H9 (cell line): ENCODE data around the gene IL3RA. TPM values are rescaled to one million over a fixed set of nuclear protein-coding genes. Genes with fewer than 3 reads are reported as not detected.

Source experiments
- DNase-seq: peaks from one replicate; pipeline ENCODE4 v3.0.0-alpha.2; 2017
- H2AFZ ChIP-seq: one replicate; pipeline ENCODE4 v1.6.1; 2013; ENCODE audit warnings: mild to moderate bottlenecking, low read length, control low read depth, moderate library complexity
- H2AK5ac ChIP-seq: 2 replicates; pipeline ENCODE4 v1.6.1; 2013; ENCODE audit warnings: low read length, control low read depth, mixed read lengths; ENCODE audit not compliant: insufficient read length
- H2BK120ac ChIP-seq: one replicate; pipeline ENCODE4 v1.6.1; 2013; ENCODE audit warnings: low read depth, mild to moderate bottlenecking, low read length, control low read depth, inconsistent platforms; ENCODE audit not compliant: poor library complexity, severe bottlenecking
- H2BK12ac ChIP-seq: 2 replicates; pipeline ENCODE4 v1.6.1; 2013; ENCODE audit warnings: low read length, control low read depth, mixed read lengths, low read depth; ENCODE audit not compliant: insufficient read length
- H2BK15ac ChIP-seq: 2 replicates; pipeline ENCODE4 v1.6.1; 2013; ENCODE audit warnings: low read depth, low read length, control low read depth
- H2BK20ac ChIP-seq: one replicate; pipeline ENCODE4 v1.6.1; 2013; ENCODE audit warnings: low read depth, mild to moderate bottlenecking, low read length, control low read depth, inconsistent platforms; ENCODE audit not compliant: poor library complexity, severe bottlenecking
- H2BK5ac ChIP-seq: 2 replicates; pipeline ENCODE4 v1.6.1; 2013; ENCODE audit warnings: low read length, control low read depth, mixed read lengths; ENCODE audit not compliant: insufficient read length
- H3K14ac ChIP-seq: 2 replicates; pipeline ENCODE4 v1.6.1; 2013; ENCODE audit warnings: low read length, control low read depth; ENCODE audit not compliant: insufficient read depth
- H3K18ac ChIP-seq: 2 replicates; pipeline ENCODE4 v1.6.1; 2013; ENCODE audit warnings: low read depth, mild to moderate bottlenecking, mixed read lengths, low read length, control low read depth; ENCODE audit not compliant: insufficient read length
- H3K23ac ChIP-seq: 2 replicates; pipeline ENCODE4 v1.6.1; 2013; ENCODE audit warnings: low read length, control low read depth, mixed read lengths, low read depth; ENCODE audit not compliant: insufficient read length
- H3K23me2 ChIP-seq: 2 replicates; pipeline ENCODE4 v1.6.1; 2013; ENCODE audit warnings: low read depth, mild to moderate bottlenecking, mixed read lengths, low read length, control low read depth; ENCODE audit not compliant: insufficient read length, poor library complexity, severe bottlenecking
- H3K27ac ChIP-seq: 2 replicates; pipeline ENCODE4 v1.5.1; 2013; ENCODE audit warnings: low read length, control low read depth, mixed read lengths, low read depth; ENCODE audit not compliant: insufficient read length
- H3K27me3 ChIP-seq: 2 replicates; pipeline ENCODE4 v1.6.1; 2013; ENCODE audit warnings: low read length, control low read depth, inconsistent platforms; ENCODE audit not compliant: insufficient read depth
- H3K4ac ChIP-seq: 2 replicates; pipeline ENCODE4 v1.6.1; 2013; ENCODE audit warnings: low read depth, mild to moderate bottlenecking, control low read depth, inconsistent platforms, low read length, moderate library complexity
- H3K4me1 ChIP-seq: 2 replicates; pipeline ENCODE4 v1.6.1; 2013; ENCODE audit warnings: low read length, control low read depth, inconsistent platforms; ENCODE audit not compliant: insufficient read depth
- H3K4me2 ChIP-seq: 2 replicates; pipeline ENCODE4 v1.6.1; 2013; ENCODE audit warnings: low read length, control low read depth, mixed read lengths; ENCODE audit not compliant: insufficient read length, insufficient read depth
- H3K56ac ChIP-seq: 2 replicates; pipeline ENCODE4 v1.6.1; 2013; ENCODE audit warnings: low read depth, mild to moderate bottlenecking, mixed read lengths, low read length, control low read depth; ENCODE audit not compliant: insufficient read length
- H3K79me1 ChIP-seq: 2 replicates; pipeline ENCODE4 v1.6.1; 2013; ENCODE audit warnings: low read depth, mild to moderate bottlenecking, moderate library complexity, low read length, control low read depth, inconsistent platforms; ENCODE audit not compliant: insufficient read depth, poor library complexity, severe bottlenecking
- H3K79me2 ChIP-seq: 2 replicates; pipeline ENCODE4 v1.6.1; 2013; ENCODE audit warnings: low read length, control low read depth, inconsistent platforms; ENCODE audit not compliant: insufficient read depth
- H3K9ac ChIP-seq: 2 replicates; pipeline ENCODE4 v1.6.1; 2013; ENCODE audit warnings: low read length, control low read depth, mixed read lengths; ENCODE audit not compliant: insufficient read length; ENCODE audit errors: extremely low read depth
- H3K9me3 ChIP-seq: one replicate; pipeline ENCODE4 v1.6.1; 2013; ENCODE audit warnings: low read depth, low read length, inconsistent platforms; ENCODE audit not compliant: control insufficient read depth
- H3T11ph ChIP-seq: one replicate; pipeline ENCODE4 v1.6.1; 2013; ENCODE audit warnings: mild to moderate bottlenecking, low read length, control low read depth, inconsistent platforms
- H4K20me1 ChIP-seq: one replicate; pipeline ENCODE4 v1.6.1; 2013; ENCODE audit not compliant: control insufficient read depth, insufficient read length, insufficient read depth
- H4K5ac ChIP-seq: 2 replicates; pipeline ENCODE4 v1.6.1; 2013; ENCODE audit warnings: low read depth, mild to moderate bottlenecking, mixed read lengths, low read length, control low read depth; ENCODE audit not compliant: insufficient read length
- H4K8ac ChIP-seq: replicated peaks from 2 replicates; pipeline ENCODE4 v1.6.1; 2013; ENCODE audit warnings: low read length, control low read depth, mixed read lengths, low read depth; ENCODE audit not compliant: insufficient read length
- H4K91ac ChIP-seq: 2 replicates; pipeline ENCODE4 v1.6.1; 2013; ENCODE audit warnings: low read depth, mild to moderate bottlenecking, moderate library complexity, mixed read lengths, low read length, control low read depth; ENCODE audit not compliant: insufficient read length
- H3K27ac Mint-ChIP-seq, 3 experiments: 2 replicates in 2 of 3; 3 replicates in 1 of 3; pipeline ENCODE4 v1.8.0; 2020 to 2021; ENCODE audit warnings: mixed read lengths in 3 of 3, mild to moderate bottlenecking in 1 of 3, moderate library complexity in 1 of 3
- H3K27me3 Mint-ChIP-seq: 2 replicates; pipeline ENCODE4 v1.8.0; 2021; ENCODE audit warnings: low read depth, mild to moderate bottlenecking, moderate library complexity, mixed read lengths
- H3K36me3 Mint-ChIP-seq, 3 experiments: 2 replicates in 2 of 3; 3 replicates in 1 of 3; pipeline ENCODE4 v1.8.0; 2020 to 2021; ENCODE audit warnings: low read depth in 3 of 3, mixed read lengths in 3 of 3; ENCODE audit not compliant: insufficient read depth in 1 of 3
- H3K4me1 Mint-ChIP-seq, 2 experiments: 2 replicates each; pipeline ENCODE4 v1.8.0; 2020; ENCODE audit warnings: mixed read lengths in 2 of 2
- H3K4me3 Mint-ChIP-seq, 2 experiments: 2 replicates in 1 of 2; 3 replicates in 1 of 2; pipeline ENCODE4 v1.8.0; 2020 to 2021; ENCODE audit warnings: mild to moderate bottlenecking in 2 of 2, mixed read lengths in 2 of 2, moderate library complexity in 1 of 2
- H3K9me3 Mint-ChIP-seq, 2 experiments: 2 replicates in 1 of 2; 3 replicates in 1 of 2; pipeline ENCODE4 v1.8.0; 2020; ENCODE audit warnings: mild to moderate bottlenecking in 2 of 2, mixed read lengths in 2 of 2, moderate library complexity in 1 of 2
- WGBS: extraction: QIAGEN DNeasy Blood & Tissue Kit; methylation state at CpG from one replicate; pipeline ENCODE4 v1.1.7; 2013; ENCODE audit warnings: missing lambda C conversion rate, low lambda C conversion rate, mixed read lengths; ENCODE audit not compliant: insufficient read length; ENCODE audit errors: extremely low coverage; 5-methylcytosine and 5-hydroxymethylcytosine counted together
- total RNA-seq: library from RNA; stranded (reverse); gene quantifications from 2 replicates; pipeline ENCODE4 v1.2.1, GENCODE V29; 2021
- TF ChIP-seq, protein P1 (sequence below): fragments of 200-600 bp; sonication (generic); conservative IDR thresholded peaks from 3 replicates; pipeline ENCODE4 v1.8.0; 2021; ENCODE audit warnings: antibody characterized with exemption, mild to moderate bottlenecking

The IL3RA gene
- total RNA-seq, 1 experiment from 2014 or later, result 0.24 TPM

DNA sequence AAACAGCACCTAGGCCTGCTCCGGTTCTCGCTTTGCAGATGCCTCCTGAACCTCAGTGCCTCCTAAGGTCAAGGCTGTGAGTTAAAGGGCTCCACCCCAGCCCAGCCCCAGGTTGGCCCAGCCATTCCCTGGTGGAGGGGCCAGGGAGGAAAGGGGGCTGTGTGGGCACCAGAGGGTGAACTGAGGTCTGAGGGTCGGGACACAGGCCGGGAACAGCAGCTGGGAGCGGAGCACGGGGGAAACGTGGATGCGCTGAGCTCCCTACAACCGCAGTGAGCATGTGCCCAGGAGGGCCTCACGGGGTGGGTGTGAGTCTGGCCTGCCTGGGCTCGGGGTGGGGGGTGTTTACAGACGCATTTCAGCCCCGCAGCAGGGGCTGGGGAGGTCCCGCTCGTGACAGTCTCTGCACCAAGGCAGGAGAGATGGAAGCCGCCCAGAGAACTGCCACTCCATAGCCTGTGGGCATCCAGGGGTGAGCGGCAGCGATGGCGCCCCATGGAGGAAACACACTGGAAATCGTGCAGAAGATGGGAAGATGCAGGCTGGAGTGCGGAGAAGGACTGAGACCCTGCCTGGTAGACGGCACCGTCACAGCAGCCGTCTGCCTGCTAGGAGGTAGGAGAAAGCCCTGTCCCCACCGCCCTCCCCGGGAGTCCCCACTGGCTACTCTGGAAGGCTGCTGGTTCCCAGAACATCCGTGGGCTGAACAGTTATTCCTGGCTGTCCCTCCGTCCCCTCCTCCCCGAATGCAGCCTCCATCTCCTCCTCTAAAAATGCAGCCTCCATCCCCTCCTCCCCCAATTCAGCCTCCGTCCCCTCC, 65.2 kb downstream of the IL3RA start:
- Histone ChIP-seq H3K18ac (no peak overlapping the region), H4K20me1 (no peaks in the 10 kb centered on the region), H3K23ac (no peak overlapping the region), H3K79me1 (no peaks in the 10 kb centered on the region), H3T11ph (no peak overlapping the region), H2BK12ac (no peak overlapping the region), H3K4me1 (no peaks in the 10 kb centered on the region; the same call in 1 of the 2 replicates), H2AK5ac (no peak overlapping the region), H4K8ac (no peak overlapping the region), H2BK5ac (no peak overlapping the region), H2BK120ac (no peak overlapping the region), H4K5ac (no peak overlapping the region), H2AFZ (no peak overlapping the region), H3K4me2 (no peak overlapping the region), H3K23me2 (no peaks in the 10 kb centered on the region), H3K14ac (no peak overlapping the region), H3K27me3 (no peaks in the 10 kb centered on the region), H3K4ac (no peak overlapping the region), H2BK20ac (no peak overlapping the region), H3K56ac (no peak overlapping the region), H3K9ac (no peak overlapping the region), H2BK15ac (no peak overlapping the region), H3K9me3 (no peaks in the 10 kb centered on the region), H4K91ac (no peak overlapping the region), H3K27ac (no peak overlapping the region), H3K79me2 (no peaks in the 10 kb centered on the region)
- no peak for DNase-seq
- peaks cover 0 to 3% of the 10 kb centered on the region in 2 experiments; a peak in 1 of 4 replicates for H3K4me1 Mint-ChIP-seq
- no peaks in the 10 kb centered on the region for H3K27me3 Mint-ChIP-seq
- H3K4me3 Mint-ChIP-seq, result no peak overlapping the region
- no CpG with 5 or more reads among the region's 30 CpGs for WGBS
- no peak overlapping the region; a peak in 1 of 7 replicates for H3K27ac Mint-ChIP-seq
- H3K36me3 Mint-ChIP-seq, result peaks cover 4 to 39% (median 8%) of the 10 kb centered on the region in 3 experiments; a peak in 6 of 7 replicates
- TF ChIP-seq, protein P1, sequence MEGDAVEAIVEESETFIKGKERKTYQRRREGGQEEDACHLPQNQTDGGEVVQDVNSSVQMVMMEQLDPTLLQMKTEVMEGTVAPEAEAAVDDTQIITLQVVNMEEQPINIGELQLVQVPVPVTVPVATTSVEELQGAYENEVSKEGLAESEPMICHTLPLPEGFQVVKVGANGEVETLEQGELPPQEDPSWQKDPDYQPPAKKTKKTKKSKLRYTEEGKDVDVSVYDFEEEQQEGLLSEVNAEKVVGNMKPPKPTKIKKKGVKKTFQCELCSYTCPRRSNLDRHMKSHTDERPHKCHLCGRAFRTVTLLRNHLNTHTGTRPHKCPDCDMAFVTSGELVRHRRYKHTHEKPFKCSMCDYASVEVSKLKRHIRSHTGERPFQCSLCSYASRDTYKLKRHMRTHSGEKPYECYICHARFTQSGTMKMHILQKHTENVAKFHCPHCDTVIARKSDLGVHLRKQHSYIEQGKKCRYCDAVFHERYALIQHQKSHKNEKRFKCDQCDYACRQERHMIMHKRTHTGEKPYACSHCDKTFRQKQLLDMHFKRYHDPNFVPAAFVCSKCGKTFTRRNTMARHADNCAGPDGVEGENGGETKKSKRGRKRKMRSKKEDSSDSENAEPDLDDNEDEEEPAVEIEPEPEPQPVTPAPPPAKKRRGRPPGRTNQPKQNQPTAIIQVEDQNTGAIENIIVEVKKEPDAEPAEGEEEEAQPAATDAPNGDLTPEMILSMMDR, result no peak
- H3K9me3 Mint-ChIP-seq, result no peaks in the 10 kb centered on the region
